Measurements from ENCODE around the gene HDAC5.
A peak's percentile ranks its signal among the peaks of the same experiment; 100 is the strongest.
"Not testable (repeated sequence)": the region's sequence is repeated elsewhere in the genome, so short reads cannot be mapped to it uniquely, and the experiment has no call there.

The HDAC5 gene

DNA sequence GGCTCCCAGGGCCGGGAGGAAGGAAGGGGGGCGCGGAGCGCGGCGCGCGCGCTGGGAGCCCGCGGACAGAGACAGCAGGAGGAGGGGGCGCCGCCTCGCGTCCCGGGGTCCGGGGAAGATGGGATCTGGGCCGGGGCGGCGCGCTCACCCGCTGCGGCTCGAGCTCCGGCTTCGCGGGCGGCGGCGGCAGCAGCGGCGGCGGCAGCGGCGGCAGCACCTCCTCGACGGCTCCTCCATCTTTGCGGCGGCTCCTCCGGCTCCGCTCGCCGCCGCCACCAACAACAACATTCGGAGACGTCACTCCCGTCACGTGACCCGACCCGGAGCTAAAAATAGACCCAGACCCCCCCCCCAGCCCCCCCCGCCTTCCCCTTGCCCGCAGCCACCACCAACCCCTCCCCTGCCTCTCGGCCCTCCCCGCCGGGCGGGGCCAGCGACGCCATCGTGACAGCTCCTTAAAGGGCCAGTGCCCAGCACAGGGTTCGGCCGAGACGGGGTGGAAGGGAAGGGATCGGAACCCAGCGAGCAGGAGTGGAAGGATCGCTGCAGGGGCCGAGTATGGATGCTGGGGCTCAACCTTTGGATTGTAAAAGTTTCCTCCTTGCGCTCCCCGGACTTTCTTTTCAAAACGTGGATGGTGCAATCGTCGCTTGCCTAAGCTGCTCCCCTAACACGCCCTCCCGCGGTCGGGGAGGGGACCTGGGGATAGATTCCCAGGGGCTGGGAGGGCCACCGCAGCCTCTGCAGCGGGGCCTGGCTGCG, at the start of gene HDAC5:
TSS of gene HDAC5 (minus strand) at position 286 of the 762 bp plus-strand sequence. CDS start 6,126 bp downstream, outside the sequence.
- DNase-seq: peak; percentile 82 to 95

DNA sequence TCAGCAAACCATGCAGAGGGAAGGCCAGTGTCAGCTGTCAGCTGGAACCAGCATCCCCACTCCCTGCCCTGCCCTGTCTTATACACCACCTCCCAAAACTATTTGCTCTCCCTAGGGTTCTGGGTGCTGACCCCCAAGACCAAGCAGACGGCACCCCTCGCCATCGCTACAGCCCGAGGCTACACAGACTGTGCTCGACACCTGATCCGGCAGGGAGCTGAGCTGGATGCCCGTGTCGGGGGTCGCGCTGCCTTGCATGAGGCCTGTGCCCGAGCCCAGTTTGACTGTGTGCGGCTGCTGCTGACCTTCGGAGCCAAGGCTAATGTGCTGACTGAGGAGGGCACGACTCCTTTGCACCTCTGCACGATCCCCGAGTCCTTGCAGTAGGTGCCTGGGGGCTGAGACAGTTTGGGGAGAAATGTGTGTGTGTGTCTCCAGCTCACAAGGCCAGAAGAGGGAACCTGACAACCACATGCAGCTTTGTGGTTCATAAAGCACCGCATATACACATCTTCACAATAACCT, 48.6 kb upstream of the HDAC5 start:
- no peak for DNase-seq

DNA sequence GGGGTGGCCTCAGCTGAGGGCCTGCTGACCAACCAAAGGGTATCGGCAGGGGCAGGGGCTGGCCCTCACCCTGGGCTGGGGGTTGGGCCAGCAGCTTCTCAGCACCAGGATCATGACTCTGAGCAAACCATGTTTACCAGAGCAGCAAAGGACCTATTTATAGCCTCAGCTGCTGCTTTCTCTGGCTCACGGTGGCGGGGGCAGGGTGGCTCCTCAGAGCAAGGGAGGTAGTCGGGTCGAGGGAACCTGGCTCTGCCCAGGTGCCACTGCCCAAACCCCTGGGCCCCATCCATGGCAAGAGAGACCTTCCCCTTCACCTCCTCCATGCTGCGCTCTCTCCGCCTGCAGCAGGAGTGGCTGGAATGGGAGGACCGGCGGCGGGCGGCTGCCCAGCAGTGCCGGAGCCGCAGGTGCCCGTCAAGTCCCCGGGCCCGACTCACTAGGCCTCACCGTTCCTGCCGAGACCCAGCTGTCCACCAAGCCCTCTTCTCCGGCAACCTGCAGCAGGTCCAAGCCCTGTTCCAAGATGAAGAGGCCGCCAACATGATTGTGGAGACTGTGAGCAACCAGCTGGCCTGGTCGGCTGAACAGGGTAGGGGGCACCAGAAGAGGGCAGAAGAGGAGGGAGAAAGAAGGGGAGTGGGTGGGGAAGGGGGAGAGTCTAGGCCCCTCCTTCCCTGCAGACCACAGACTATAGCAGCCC, 47.2 kb upstream of the HDAC5 start, which contains the start of gene ASB16:
TSS of gene ASB16 (plus strand) at position 206 of the 703 bp plus-strand sequence. CDS start at position 292, 86 bp downstream.
- peak in 1 of 2 experiments; percentile 21 for DNase-seq

DNA sequence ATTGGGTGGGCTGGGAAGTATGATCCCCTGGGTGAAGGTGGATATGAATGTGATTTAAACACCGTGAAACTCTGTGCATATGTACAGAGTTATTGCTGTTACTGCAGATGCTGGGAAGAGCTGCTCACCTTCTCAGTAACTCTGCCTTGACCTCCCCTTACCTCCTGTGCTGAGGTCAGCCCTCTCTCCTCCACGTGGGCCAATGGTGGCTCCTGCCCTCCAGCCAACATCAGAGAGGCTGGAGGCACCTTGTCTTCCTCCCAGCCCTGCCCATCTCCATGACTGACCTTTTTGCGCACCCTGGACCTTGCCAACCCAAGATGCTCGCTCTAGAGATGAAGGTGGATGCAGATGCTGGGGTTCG, 46.7 kb upstream of the HDAC5 start:
- DNase-seq: no peak

- DNase-seq: no peak
These were observed 43.9 kb upstream of the HDAC5 start for GRCh38 chr17:44167181-44167861.

DNA sequence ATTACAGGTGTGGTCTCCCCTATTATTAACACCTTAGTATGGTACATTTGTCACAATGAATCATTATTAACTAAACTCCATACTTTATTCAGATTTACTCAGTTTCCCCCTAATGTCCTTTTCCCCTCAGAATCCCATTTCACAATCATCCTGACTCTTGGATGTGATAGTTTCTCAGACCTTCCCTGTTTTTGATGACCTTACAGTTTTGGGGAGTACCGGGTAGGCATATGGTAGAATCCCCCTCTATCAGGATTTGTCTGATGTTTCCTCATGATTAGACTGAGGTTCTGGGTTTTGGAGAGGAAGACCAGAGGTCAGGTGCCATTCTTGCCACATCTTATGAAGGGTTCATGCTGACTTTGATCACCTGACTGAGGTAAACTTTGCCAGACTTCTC, 41.0 kb upstream of the HDAC5 start:
- DNase-seq: no peak

GRCh38 chr17:44159519-44160210, 36.2 kb upstream of the HDAC5 start:
- no peak for DNase-seq

- peak; percentile 51 to 75 for DNase-seq
These were observed 32.0 kb upstream of the HDAC5 start for GRCh38 chr17:44155488-44155887.

DNA sequence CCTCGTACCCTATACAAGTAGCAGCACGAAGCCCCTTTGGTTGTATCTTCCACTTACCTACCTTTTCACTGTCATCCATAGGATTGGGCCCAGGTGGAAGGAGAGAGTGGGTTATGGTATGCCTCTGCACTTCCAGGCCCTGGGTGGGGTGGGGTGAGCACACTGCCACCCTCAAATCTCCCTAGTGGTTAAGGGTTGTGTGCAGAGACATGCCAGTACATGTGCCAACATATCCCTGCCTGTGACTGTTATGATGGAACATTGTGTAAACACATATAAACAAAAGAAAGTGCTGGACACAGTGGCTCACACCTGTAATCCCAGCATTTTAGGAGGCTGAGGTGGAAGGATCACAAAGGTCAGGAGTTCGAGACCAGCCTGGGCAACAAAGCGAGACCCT, 29.4 kb upstream of the HDAC5 start:
- no peak for DNase-seq

DNA sequence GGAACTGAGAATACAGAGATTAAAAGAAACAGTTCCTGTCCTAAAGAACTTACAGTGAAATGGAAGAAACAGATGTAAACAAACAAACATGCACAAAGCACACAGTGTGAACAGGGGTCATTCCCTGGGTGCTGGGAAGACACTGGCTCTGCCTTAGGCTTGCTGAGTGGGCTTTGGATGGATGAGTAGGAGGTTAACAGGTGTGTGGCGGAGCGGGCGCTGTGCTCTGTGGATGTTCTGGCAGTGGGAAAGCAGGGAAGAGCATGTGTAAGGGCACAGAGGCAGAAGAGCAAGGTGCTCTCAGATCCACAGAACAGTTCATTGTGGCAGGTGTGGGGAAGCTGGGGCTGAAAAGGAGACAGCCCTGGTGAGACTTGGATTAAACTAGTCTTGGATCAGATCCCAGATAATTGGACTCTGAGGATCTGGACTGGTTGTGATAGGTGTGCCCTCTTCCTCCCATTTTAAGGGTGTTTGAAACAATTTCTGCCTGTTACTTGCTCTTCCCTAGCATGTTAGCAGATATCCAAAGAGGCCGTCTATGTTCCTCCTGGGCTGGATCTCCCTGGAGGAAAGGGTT, 26.4 kb upstream of the HDAC5 start:
- no peak for DNase-seq

- not testable (repeated sequence) for DNase-seq
These were observed 25.6 kb upstream of the HDAC5 start for GRCh38 chr17:44149066-44149465.

GRCh38 chr17:44147812-44148211, 24.4 kb upstream of the HDAC5 start:
- DNase-seq: no peak

GRCh38 chr17:44146375-44147346, 23.2 kb upstream of the HDAC5 start:
- no peak for DNase-seq

- DNase-seq: no peak
These were observed 21.7 kb upstream of the HDAC5 start for GRCh38 chr17:44144966-44145739.

- DNase-seq: not testable (repeated sequence)
These were observed 20.5 kb upstream of the HDAC5 start for GRCh38 chr17:44143921-44144320.

- DNase-seq: no peak
These were observed 14.7 kb upstream of the HDAC5 start for GRCh38 chr17:44137891-44138709.

- no peak for DNase-seq
These were observed 11.5 kb upstream of the HDAC5 start for GRCh38 chr17:44134752-44135568.

DNA sequence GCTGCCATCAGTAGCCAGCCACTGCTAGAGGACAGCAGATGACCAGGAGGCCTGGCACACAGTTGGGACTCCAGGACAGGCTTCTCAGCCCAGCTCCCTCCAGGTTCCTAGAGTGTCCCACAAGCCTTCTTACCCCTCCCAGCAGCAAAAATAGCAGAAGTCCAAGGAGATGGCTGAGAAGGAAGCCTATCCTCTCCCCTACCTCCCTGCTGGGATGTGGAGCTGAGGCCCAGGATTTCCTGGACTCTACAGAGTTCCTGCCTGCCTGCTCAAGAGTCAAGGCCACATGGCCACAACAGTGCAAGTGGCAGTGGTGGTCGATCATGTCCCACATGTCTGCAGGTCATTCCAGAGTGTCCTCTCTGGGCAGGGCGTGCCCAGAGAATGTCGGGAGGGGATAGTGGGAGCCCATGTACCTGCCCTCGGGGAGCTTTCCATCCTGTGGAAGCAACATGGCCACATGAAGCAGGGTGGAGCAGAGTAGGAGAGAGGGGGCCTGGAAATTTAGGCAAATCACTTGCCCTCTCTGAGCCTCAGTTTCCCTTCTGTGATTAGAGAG, 10.6 kb upstream of the HDAC5 start:
- no peak for DNase-seq

All from NCI-H187 (cell line).